Adrenal gland (tissue), 12 donors: ENCODE data around the gene MACROD2. TPM values are rescaled to one million over a fixed set of nuclear protein-coding genes. Genes with fewer than 3 reads are reported as not detected.

Source experiments
- DNase-seq, 7 donors: peaks; one replicate each; pipeline ENCODE4 v3.0.0-alpha.2; 2019 to 2020
- H3K27ac ChIP-seq, 5 donors: fragments of 200-600 bp; sonication (generic) in 4 of 5; 1 replicate in 3 of 5; 2 replicates in 2 of 5; pipeline versions ENCODE4 v1.5.1 to v1.8.0; 2016 to 2020; ENCODE audit warnings: mild to moderate bottlenecking in 1 of 5
- H3K27me3 ChIP-seq: fragments of 200-600 bp; 2 replicates; pipeline ENCODE4 v1.8.0; 2021
- H3K36me3 ChIP-seq, 2 donors: fragments of 200-600 bp; replicated peaks in 1 of 2; 1 replicate in 1 of 2; 2 replicates in 1 of 2; pipeline versions ENCODE4 v1.5.1 to v1.8.0; 2018 to 2022
- H3K4me1 ChIP-seq, 2 donors: fragments of 200-600 bp; replicated peaks in 1 of 2; 1 replicate in 1 of 2; 2 replicates in 1 of 2; pipeline versions ENCODE4 v1.5.1 to v1.8.0; 2018 to 2021
- H3K4me3 ChIP-seq, 4 donors: fragments of 200-600 bp; sonication (generic) in 3 of 4; one replicate each; pipeline ENCODE4 v1.5.1; 2016 to 2018
- H3K9me3 ChIP-seq, 3 donors: fragments of 200-600 bp; sonication (generic) in 1 of 3; replicated peaks in 1 of 3; 1 replicate in 2 of 3; 2 replicates in 1 of 3; pipeline versions ENCODE4 v1.5.1 to v1.8.0; 2016 to 2021
- CTCF ChIP-seq, 6 experiments: fragments of 450-650 bp in 4 of 6; fragments of 200-600 bp in 2 of 6; sonication (generic) in 1 of 6; IDR thresholded peaks; 1 replicate in 5 of 6; 2 replicates in 1 of 6; pipeline versions ENCODE4 v1.5.1 to v1.8.0; 2016 to 2021; ENCODE audit warnings: antibody characterized with exemption in 6 of 6, mild to moderate bottlenecking in 2 of 6, moderate library complexity in 1 of 6
- POLR2A ChIP-seq, 2 donors: fragments of 450-650 bp; IDR thresholded peaks; one replicate each; pipeline ENCODE4 v1.6.1; 2017; ENCODE audit warnings: antibody characterized with exemption in 2 of 2, mild to moderate bottlenecking in 2 of 2, moderate library complexity in 1 of 2
- WGBS, 4 donors: extraction: QIAGEN DNeasy Blood & Tissue Kit in 2 of 4; methylation state at CpG; one replicate each; pipeline versions ENCODE4 v1.1.5 to v1.1.7; 2013 to 2017; 5-methylcytosine and 5-hydroxymethylcytosine counted together
- intact Hi-C, 2 donors: fragments of 100-400 bp; cut with DNase I; formaldehyde crosslinking; loops; one replicate each; pipeline versions ENCODE4 v1.14.1 to v1.15.0; 2022 to 2023
- polyA plus RNA-seq, 3 donors: library from polyadenylated mRNA; stranded (reverse); fragments of 200-250 nt in 2 of 3; fragments of 350-450 nt in 1 of 3; fragmentation: Illumina TruSeq in 1 of 3; extraction: RNeasy Lipid Tissue Mini Kit (QIAGEN cat#74804) in 1 of 3; gene quantifications; one replicate each; pipeline ENCODE4 v1.2.3, GENCODE V29; 2013 to 2014
- total RNA-seq, 9 donors: library from RNA; depleted of rRNA in 4 of 9; stranded (reverse); fragments of >200 nt in 4 of 9; fragments of 120-200 nt in 1 of 9; fragmentation: NEBNext Ultra II Directional in 1 of 9; extraction: Animal tissue kit (Norgen Biotek cat#: 25700) in 1 of 9; gene quantifications; one replicate each; pipeline versions ENCODE4 v1.1.0 to v1.2.4, GENCODE V29; 2013 to 2023
- donor health status: healthy with polysubstance abuse.
- donor health status: Bipolar disorder and iron deficiency.
- donor health status: DM: yes; HTN: yes; CAD: no.
- donor health status: DM: no; HTN: no; CAD: no.
- donor health status: DM: no; HTN: no; CAD: no.
- donor health status: DM: yes; HTN: yes; CAD: no.

Gene MACROD2
- total and polyA plus RNA-seq, 12 donors, result 1.1 to 21.2 (median 6.4) TPM

GRCh38 chr20:15257569-15257870 lies 1262.2 kb downstream of the MACROD2 start:
- DNase-seq, result no peak
- Histone ChIP-seq H3K36me3 (no peaks in the 10 kb centered on the region), H3K4me3 (no peak overlapping the region), H3K27ac (no peak overlapping the region), H3K9me3 (no peaks in the 10 kb centered on the region), H3K4me1 (no peaks in the 10 kb centered on the region), H3K27me3 (no peaks in the 10 kb centered on the region)
- no peak for TF ChIP-seq POLR2A (IDR thresholded peaks at IDR 0.05)
- TF ChIP-seq CTCF (IDR thresholded peaks at IDR 0.05), result no peak
- 69 to 88% (median 77%) methylated on average over 1 of the region's 1 CpG for WGBS, 4 donors
- intact Hi-C loops, result no loop called here

- Histone ChIP-seq H3K9me3 (no peaks in the 10 kb centered on the region), H3K27ac (no peak overlapping the region), H3K4me1 (no peaks in the 10 kb centered on the region), H3K36me3 (no peaks in the 10 kb centered on the region), H3K4me3 (no peak overlapping the region), H3K27me3 (no peaks in the 10 kb centered on the region)
- TF ChIP-seq POLR2A (IDR thresholded peaks at IDR 0.05) (no peak), CTCF (IDR thresholded peaks at IDR 0.05) (no peak)
- 63 to 77% (median 68%) methylated on average over 1 of the region's 1 CpG for WGBS, 4 donors
- DNase-seq, result no peak
- intact Hi-C loops, result no loop called here
These were observed 1270.4 kb downstream of the MACROD2 start for GRCh38 chr20:15265581-15266309.

GRCh38 chr20:15267935-15268334 lies 1272.6 kb downstream of the MACROD2 start:
- Histone ChIP-seq H3K4me1 (no peaks in the 10 kb centered on the region), H3K36me3 (no peaks in the 10 kb centered on the region), H3K27ac (no peak overlapping the region), H3K4me3 (no peak overlapping the region), H3K9me3 (no peaks in the 10 kb centered on the region), H3K27me3 (no peaks in the 10 kb centered on the region)
- intact Hi-C loops, result no loop called here
- WGBS, 4 donors, result 40 to 57% (median 44%) methylated on average over 1 of the region's 1 CpG
- TF ChIP-seq CTCF (IDR thresholded peaks at IDR 0.05) (no peak), POLR2A (IDR thresholded peaks at IDR 0.05) (no peak)
- DNase-seq, result no peak

GRCh38 chr20:15278041-15278440 lies 1282.7 kb downstream of the MACROD2 start:
- TF ChIP-seq POLR2A (IDR thresholded peaks at IDR 0.05) (no peak), CTCF (IDR thresholded peaks at IDR 0.05) (no peak)
- Histone ChIP-seq H3K27ac (no peak overlapping the region), H3K36me3 (no peaks in the 10 kb centered on the region), H3K4me3 (no peak overlapping the region), H3K4me1 (no peaks in the 10 kb centered on the region), H3K9me3 (no peaks in the 10 kb centered on the region), H3K27me3 (no peaks in the 10 kb centered on the region)
- no peak for DNase-seq
- intact Hi-C loops, result no loop called here
